ENCODE results near the gene MSI2. TPM values are rescaled to one million over a fixed set of nuclear protein-coding genes. Genes with fewer than 3 reads are reported as not detected.

Gene MSI2
- total and polyA plus RNA-seq, 9 of the 15 experiments (the other 6 are each of a cell fraction or from before 2014, with no cell fraction given) = 4.6 to 61.8 (median 42.4) TPM

DNA sequence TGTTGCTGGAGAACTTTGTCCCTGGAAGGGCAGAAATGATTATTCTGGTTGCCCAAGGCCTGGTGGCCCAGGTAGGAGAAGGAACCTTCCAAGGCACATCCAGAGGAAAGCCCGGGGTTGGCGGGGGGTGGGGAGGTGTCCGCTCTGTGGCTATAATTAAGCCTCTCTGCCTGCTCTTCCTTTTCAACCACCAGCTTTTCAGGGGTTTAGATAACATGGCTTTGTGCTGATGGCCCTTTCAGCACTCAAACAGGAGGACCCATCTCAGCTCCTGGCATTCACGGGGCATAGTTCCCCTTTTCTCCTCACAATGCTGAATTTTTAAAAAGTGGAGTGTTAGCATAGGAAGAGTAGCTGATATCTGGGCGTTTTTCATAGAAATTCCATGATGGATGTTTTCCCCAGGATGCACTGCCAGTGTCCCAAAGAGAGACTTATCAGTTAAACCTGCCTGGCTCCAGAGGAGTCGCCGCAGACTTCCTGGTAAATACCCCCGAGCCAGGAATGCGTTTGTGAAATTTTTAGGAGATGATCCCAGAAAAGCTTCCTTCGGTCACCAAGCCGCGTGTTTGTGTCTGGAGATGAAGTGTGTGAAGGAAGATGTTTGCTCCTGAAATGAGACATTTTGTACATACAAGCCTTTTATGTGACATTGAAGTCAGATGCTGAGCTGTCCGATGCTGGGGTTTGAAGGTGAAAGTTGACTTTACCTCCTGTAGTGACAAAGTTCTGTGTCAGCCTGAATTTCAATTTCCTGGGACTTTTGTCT lies 188.5 kb downstream of the MSI2 start (continued):
- TF ChIP-seq GTF3C2 (IDR thresholded peaks at IDR 0.05; ENCODE audit: borderline replicate concordance, extremely low read depth, insufficient read length) = no peak

DNA sequence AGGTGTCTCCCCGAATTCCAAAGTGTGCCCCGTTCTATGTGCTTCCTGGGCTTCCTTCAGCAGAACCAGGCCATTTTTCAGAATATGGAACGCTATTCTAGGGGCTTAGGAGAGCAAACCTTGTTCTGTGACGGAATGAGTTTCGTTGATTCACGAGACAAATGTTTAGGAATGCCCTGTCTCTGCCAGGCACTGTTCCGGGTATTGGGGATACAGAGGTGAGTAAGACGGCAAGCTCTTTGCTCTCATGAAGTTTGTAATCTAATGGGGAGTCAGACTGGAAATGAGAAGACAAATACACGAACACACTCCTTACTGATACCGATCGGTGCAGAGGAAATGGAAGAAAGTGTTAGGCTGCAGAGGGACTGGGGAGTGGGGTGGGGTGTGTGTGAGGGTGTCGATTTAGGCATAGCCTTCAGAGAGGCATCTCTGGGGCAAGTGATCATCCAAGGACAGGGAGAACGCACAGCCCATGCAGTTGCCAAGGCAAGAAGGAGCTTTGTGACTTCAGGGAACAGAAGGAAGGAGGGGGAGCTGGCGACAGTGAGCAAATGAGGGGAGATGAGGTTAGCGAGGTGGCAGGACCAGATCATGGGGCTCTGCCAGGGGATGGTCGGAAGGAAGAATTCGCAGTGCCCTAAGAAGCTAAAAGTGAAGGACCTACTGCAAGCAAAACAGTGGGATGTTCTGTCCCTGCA lies 189.6 kb downstream of the MSI2 start:
- ChIA-PET POLR2A (interaction anchor here (1.0 kb wide), 1 partner anchor 9 kb away, joined by 3 read pairs; no protein-coding TSS in a partner anchor), CTCF (ENCODE audit: low intra/inter-chr PET ratio) (no interaction called here)
- no TSS peak for BruUV-seq (replicated peaks)
- no peak for ATAC-seq
- Histone ChIP-seq H3K4me1 (replicated peaks in 1 of 2; ENCODE audit: control insufficient read depth in 2 of 2, insufficient read depth in 2 of 2, low read length in 2 of 2) (peaks cover 16 to 18% of the 10 kb centered on the region in 2 experiments), H3K4me3 (no peak overlapping the region), H3K9me1 (ENCODE audit: control insufficient read depth, insufficient read depth, low read length) (peaks cover 3% of the 10 kb centered on the region), H3K9ac (ENCODE audit: insufficient read depth in 1 of 2, low read depth in 2 of 2, low read length in 2 of 2) (no peak overlapping the region), H3K36me3 (ENCODE audit: control insufficient read depth, insufficient read depth, low read length) (no peaks in the 10 kb centered on the region; the same call in 2 of the 3 replicates), H3K4me2 (ENCODE audit: insufficient read depth, low read length) (no peak overlapping the region), H3K27ac (ENCODE audit: extremely low read depth, low read depth, low read length) (no peak overlapping the region), H3K79me2 (ENCODE audit: control insufficient read depth, insufficient read depth, low read length) (peaks cover 16% of the 10 kb centered on the region; the same call in 2 of the 3 replicates), H2AFZ (ENCODE audit: low read depth, low read length) (no peak overlapping the region), H4K20me1 (replicated peaks; ENCODE audit: control insufficient read depth, insufficient read depth, low read length) (peaks cover 13% of the 10 kb centered on the region), H3K9me3 (replicated peaks; ENCODE audit: control insufficient read depth, insufficient read depth, low read depth, low read length) (no peaks in the 10 kb centered on the region), H3K27me3 (ENCODE audit: control insufficient read depth in 2 of 2, insufficient read depth in 2 of 2, low read length in 2 of 2) (no peaks in the 10 kb centered on the region)
- intact Hi-C loops (cut with micrococcal nuclease) = no loop called here
- WGBS (ENCODE audit: insufficient coverage, low coverage, missing lambda C conversion rate) = 75% methylated on average over 16 of the region's 17 CpGs
- in situ Hi-C loops (cut with MboI) = no loop called here
- DNase-seq (ENCODE audit: extremely low read depth in 1 of 4, low spot score in 3 of 4) = no peak
- no peak for FAIRE-seq
- TF ChIP-seq, protein P1, sequence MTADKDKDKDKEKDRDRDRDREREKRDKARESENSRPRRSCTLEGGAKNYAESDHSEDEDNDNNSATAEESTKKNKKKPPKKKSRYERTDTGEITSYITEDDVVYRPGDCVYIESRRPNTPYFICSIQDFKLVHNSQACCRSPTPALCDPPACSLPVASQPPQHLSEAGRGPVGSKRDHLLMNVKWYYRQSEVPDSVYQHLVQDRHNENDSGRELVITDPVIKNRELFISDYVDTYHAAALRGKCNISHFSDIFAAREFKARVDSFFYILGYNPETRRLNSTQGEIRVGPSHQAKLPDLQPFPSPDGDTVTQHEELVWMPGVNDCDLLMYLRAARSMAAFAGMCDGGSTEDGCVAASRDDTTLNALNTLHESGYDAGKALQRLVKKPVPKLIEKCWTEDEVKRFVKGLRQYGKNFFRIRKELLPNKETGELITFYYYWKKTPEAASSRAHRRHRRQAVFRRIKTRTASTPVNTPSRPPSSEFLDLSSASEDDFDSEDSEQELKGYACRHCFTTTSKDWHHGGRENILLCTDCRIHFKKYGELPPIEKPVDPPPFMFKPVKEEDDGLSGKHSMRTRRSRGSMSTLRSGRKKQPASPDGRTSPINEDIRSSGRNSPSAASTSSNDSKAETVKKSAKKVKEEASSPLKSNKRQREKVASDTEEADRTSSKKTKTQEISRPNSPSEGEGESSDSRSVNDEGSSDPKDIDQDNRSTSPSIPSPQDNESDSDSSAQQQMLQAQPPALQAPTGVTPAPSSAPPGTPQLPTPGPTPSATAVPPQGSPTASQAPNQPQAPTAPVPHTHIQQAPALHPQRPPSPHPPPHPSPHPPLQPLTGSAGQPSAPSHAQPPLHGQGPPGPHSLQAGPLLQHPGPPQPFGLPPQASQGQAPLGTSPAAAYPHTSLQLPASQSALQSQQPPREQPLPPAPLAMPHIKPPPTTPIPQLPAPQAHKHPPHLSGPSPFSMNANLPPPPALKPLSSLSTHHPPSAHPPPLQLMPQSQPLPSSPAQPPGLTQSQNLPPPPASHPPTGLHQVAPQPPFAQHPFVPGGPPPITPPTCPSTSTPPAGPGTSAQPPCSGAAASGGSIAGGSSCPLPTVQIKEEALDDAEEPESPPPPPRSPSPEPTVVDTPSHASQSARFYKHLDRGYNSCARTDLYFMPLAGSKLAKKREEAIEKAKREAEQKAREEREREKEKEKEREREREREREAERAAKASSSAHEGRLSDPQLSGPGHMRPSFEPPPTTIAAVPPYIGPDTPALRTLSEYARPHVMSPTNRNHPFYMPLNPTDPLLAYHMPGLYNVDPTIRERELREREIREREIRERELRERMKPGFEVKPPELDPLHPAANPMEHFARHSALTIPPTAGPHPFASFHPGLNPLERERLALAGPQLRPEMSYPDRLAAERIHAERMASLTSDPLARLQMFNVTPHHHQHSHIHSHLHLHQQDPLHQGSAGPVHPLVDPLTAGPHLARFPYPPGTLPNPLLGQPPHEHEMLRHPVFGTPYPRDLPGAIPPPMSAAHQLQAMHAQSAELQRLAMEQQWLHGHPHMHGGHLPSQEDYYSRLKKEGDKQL (CRISPR knock-in tag; IDR thresholded peaks at IDR 0.05; ENCODE audit: borderline replicate concordance) = no peak
- TF ChIP-seq ZBTB1 (CRISPR knock-in tag; IDR thresholded peaks at IDR 0.05; ENCODE audit: borderline replicate concordance, low read depth) = no peak
- TF ChIP-seq SETDB1 (IDR thresholded peaks at IDR 0.05; ENCODE audit: low read length) = no peak
- TF ChIP-seq CREM (IDR thresholded peaks at IDR 0.05; ENCODE audit: low read depth) = no peak
- TF ChIP-seq ARID2 (IDR thresholded peaks at IDR 0.05) = no peak
- TF ChIP-seq ZNF274 (IDR thresholded peaks at IDR 0.05; ENCODE audit: borderline replicate concordance, low read depth, low read length) = no peak
- no peak for TF ChIP-seq ESRRA (IDR thresholded peaks at IDR 0.05; ENCODE audit: borderline replicate concordance, low read depth)

Data from K562 (cell line).